Peyer's patch (tissue), 4 donors: ENCODE measurements around the gene COG5.

ENCODE experiments used
- CTCF ChIP-seq, 6 experiments: fragments of 450-650 bp in 4 of 6; fragments of 200-600 bp in 2 of 6; sonication (generic) in 1 of 6; IDR thresholded peaks; one replicate each; pipeline ENCODE4 v1.5.1; 2017 to 2019; ENCODE audit warnings: antibody characterized with exemption in 6 of 6, mild to moderate bottlenecking in 3 of 6, moderate library complexity in 1 of 6
- POLR2A ChIP-seq, 2 donors: fragments of 450-650 bp; IDR thresholded peaks; one replicate each; pipeline ENCODE4 v1.5.1; 2017; ENCODE audit warnings: antibody characterized with exemption in 2 of 2, mild to moderate bottlenecking in 2 of 2, moderate library complexity in 2 of 2

GRCh38 chr7:107309296-107309695 lies 254.4 kb downstream of the COG5 start:
- TF ChIP-seq CTCF (IDR thresholded peaks at IDR 0.05) (no peak), POLR2A (IDR thresholded peaks at IDR 0.05) (no peak)
